LNCaP clone FGC (cell line): Measurements from ENCODE around the gene PTPN3.
A peak's percentile ranks its signal among the peaks of the same experiment; 100 is the strongest.

Source experiments
- DNase-seq: peaks from one replicate; pipeline ENCODE4 v3.0.0-alpha.2; 2011; ENCODE audit warnings: low read depth
- H3K4me3 ChIP-seq: 2 replicates; pipeline ENCODE4 v1.5.1; 2011; ENCODE audit warnings: mild to moderate bottlenecking, low read depth, low read length, control low read depth
- CTCF ChIP-seq: IDR thresholded peaks from 2 replicates; pipeline ENCODE4 v1.5.1; 2012; ENCODE audit warnings: mild to moderate bottlenecking; ENCODE audit not compliant: control insufficient read depth, insufficient read depth; ENCODE audit errors: extremely low read depth

The PTPN3 gene

GRCh38 chr9:109416135-109416706 lies 81.9 kb downstream of the PTPN3 start:
- no peak overlapping the region for H3K4me3 ChIP-seq
- no peak for DNase-seq
- no peak for TF ChIP-seq CTCF

- no peak overlapping the region for H3K4me3 ChIP-seq
- TF ChIP-seq CTCF = no peak
- no peak for DNase-seq
Measured at GRCh38 chr9:109414125-109414785, 83.9 kb downstream of the PTPN3 start.

- H3K4me3 ChIP-seq = no peak overlapping the region
- peak; percentile 75 for TF ChIP-seq CTCF
- DNase-seq = no peak
Measured at GRCh38 chr9:109411798-109412352, 86.2 kb downstream of the PTPN3 start.

GRCh38 chr9:109411069-109411761 lies 86.9 kb downstream of the PTPN3 start:
- no peak for TF ChIP-seq CTCF
- H3K4me3 ChIP-seq = no peak overlapping the region
- DNase-seq = no peak

GRCh38 chr9:109409773-109410397 lies 88.2 kb downstream of the PTPN3 start:
- no peak overlapping the region for H3K4me3 ChIP-seq
- DNase-seq = no peak
- TF ChIP-seq CTCF = no peak

GRCh38 chr9:109408759-109409462 lies 89.2 kb downstream of the PTPN3 start:
- no peak for DNase-seq
- no peak overlapping the region for H3K4me3 ChIP-seq
- no peak for TF ChIP-seq CTCF
